Upper lobe of right lung (tissue), 1 donor: ENCODE results near the gene ZFP36L1. TPM values are rescaled to one million over a fixed set of nuclear protein-coding genes. Genes with fewer than 3 reads are reported as not detected.

Source experiments
- ATAC-seq: fragments of 200-7000 bp; cut with Tn5 transposase; one replicate; pipeline ENCODE4 v1.9.1; 2020; ENCODE audit warnings: mild to moderate bottlenecking, moderate library complexity
- DNase-seq: peaks from one replicate; pipeline ENCODE4 v3.0.0-alpha.2; 2020
- H3K27ac ChIP-seq: fragments of 200-600 bp; one replicate; pipeline ENCODE4 v1.8.0; 2022
- H3K27me3 ChIP-seq: fragments of 200-600 bp; one replicate; pipeline ENCODE4 v1.8.0; 2022; ENCODE audit warnings: mild to moderate bottlenecking
- H3K36me3 ChIP-seq: fragments of 200-600 bp; one replicate; pipeline ENCODE4 v1.8.0; 2022
- H3K4me1 ChIP-seq: fragments of 200-600 bp; one replicate; pipeline ENCODE4 v1.8.0; 2022
- H3K4me3 ChIP-seq: fragments of 200-600 bp; one replicate; pipeline ENCODE4 v1.8.0; 2022; ENCODE audit warnings: mild to moderate bottlenecking
- H3K9me3 ChIP-seq: fragments of 200-600 bp; one replicate; pipeline ENCODE4 v1.8.0; 2022
- intact Hi-C: fragments of 100-400 bp; cut with DNase I; formaldehyde crosslinking; loops from one replicate; pipeline ENCODE4 v1.11.0; 2022
- total RNA-seq: library from RNA; stranded (reverse); fragmentation: NEBNext Ultra II Directional; extraction: Animal tissue kit (Norgen Biotek cat#: 25700); gene quantifications from one replicate; pipeline ENCODE4 v1.2.1, GENCODE V29; 2021
- TF ChIP-seq, protein P1 (sequence below): fragments of 200-600 bp; IDR thresholded peaks from one replicate; pipeline ENCODE4 v1.8.0; 2022; ENCODE audit warnings: antibody characterized with exemption
- donor health status: DM: no; HTN: yes; CAD: no; lungs with severe emphysema.

The ZFP36L1 gene
- total RNA-seq, 1 donor from 2014 or later: 187 TPM

- peak; percentile 63 for ATAC-seq
Measured at GRCh38 chr14:68810173-68811153, 17.6 kb upstream of the ZFP36L1 start.

DNA sequence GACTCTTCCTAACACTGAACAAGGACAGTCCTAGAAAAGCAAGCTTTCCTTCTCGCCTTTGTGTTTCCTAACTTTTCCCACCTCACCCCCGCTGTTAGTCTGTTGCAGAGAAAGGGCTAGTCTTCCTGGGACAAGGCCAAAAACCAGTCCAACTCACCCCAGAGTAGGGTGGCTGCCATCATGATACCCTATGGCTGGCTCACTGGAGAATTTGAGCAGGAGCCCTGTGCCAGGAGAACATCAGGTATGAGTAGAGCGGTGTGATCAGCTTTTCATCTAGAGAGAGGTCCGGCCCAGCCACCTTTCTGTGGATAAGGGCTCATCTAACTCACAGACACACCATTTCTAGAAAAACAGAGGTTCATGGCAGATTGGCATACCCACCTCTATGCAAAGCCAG is 16.7 kb upstream of the ZFP36L1 start:
- peaks cover 56% of the 10 kb centered on the region for H3K4me1 ChIP-seq
- H3K9me3 ChIP-seq: no peaks in the 10 kb centered on the region
- no peak for ATAC-seq
- no peak overlapping the region for H3K4me3 ChIP-seq
- DNase-seq: no peak
- H3K27ac ChIP-seq: peak overlapping the region; percentile 3
- intact Hi-C loops: no loop called here
- H3K36me3 ChIP-seq: no peaks in the 10 kb centered on the region
- TF ChIP-seq, protein P1, sequence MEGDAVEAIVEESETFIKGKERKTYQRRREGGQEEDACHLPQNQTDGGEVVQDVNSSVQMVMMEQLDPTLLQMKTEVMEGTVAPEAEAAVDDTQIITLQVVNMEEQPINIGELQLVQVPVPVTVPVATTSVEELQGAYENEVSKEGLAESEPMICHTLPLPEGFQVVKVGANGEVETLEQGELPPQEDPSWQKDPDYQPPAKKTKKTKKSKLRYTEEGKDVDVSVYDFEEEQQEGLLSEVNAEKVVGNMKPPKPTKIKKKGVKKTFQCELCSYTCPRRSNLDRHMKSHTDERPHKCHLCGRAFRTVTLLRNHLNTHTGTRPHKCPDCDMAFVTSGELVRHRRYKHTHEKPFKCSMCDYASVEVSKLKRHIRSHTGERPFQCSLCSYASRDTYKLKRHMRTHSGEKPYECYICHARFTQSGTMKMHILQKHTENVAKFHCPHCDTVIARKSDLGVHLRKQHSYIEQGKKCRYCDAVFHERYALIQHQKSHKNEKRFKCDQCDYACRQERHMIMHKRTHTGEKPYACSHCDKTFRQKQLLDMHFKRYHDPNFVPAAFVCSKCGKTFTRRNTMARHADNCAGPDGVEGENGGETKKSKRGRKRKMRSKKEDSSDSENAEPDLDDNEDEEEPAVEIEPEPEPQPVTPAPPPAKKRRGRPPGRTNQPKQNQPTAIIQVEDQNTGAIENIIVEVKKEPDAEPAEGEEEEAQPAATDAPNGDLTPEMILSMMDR: no peak
- H3K27me3 ChIP-seq: no peaks in the 10 kb centered on the region

More at GRCh38 chr14:68810173-68811153, 17.6 kb upstream of the ZFP36L1 start:
- DNase-seq: peak; percentile 71
- TF ChIP-seq, protein P1: no peak
- Histone ChIP-seq H3K4me1 (peaks cover 65% of the 10 kb centered on the region), H3K36me3 (no peaks in the 10 kb centered on the region), H3K9me3 (no peaks in the 10 kb centered on the region), H3K4me3 (no peak overlapping the region), H3K27me3 (no peaks in the 10 kb centered on the region), H3K27ac (peak overlapping the region; percentile 14)
- intact Hi-C loops: loop anchor here (10.0 kb wide), 1 partner anchor 566 kb away; no protein-coding TSS in a partner anchor

GRCh38 chr14:68808696-68809480 is 16.0 kb upstream of the ZFP36L1 start:
- TF ChIP-seq, protein P1: no peak
- H3K4me1 ChIP-seq: peaks cover 49% of the 10 kb centered on the region
- DNase-seq (no peak), ATAC-seq (no peak)
- peak overlapping the region; percentile 81 for H3K27ac ChIP-seq
- H3K27me3 ChIP-seq: no peaks in the 10 kb centered on the region
- no peaks in the 10 kb centered on the region for H3K9me3 ChIP-seq
- intact Hi-C loops: no loop called here
- no peaks in the 10 kb centered on the region for H3K36me3 ChIP-seq
- H3K4me3 ChIP-seq: no peak overlapping the region

GRCh38 chr14:68807987-68808386 is 15.1 kb upstream of the ZFP36L1 start:
- Histone ChIP-seq H3K4me3 (no peak overlapping the region), H3K36me3 (no peaks in the 10 kb centered on the region), H3K27ac (peak overlapping the region; percentile 81), H3K4me1 (peaks cover 40% of the 10 kb centered on the region), H3K27me3 (no peaks in the 10 kb centered on the region), H3K9me3 (no peaks in the 10 kb centered on the region)
- intact Hi-C loops: no loop called here
- ATAC-seq (no peak), DNase-seq (no peak)
- TF ChIP-seq, protein P1: no peak

- ATAC-seq: peak; percentile 77
- peaks cover 39% of the 10 kb centered on the region for H3K4me1 ChIP-seq
- intact Hi-C loops: no loop called here
- H3K36me3 ChIP-seq: no peaks in the 10 kb centered on the region
- TF ChIP-seq, protein P1: no peak
- no peaks in the 10 kb centered on the region for H3K9me3 ChIP-seq
- H3K4me3 ChIP-seq: no peak overlapping the region
- H3K27ac ChIP-seq: peak overlapping the region; percentile 81
- DNase-seq: peak; percentile 73
- H3K27me3 ChIP-seq: no peaks in the 10 kb centered on the region
Measured at GRCh38 chr14:68807148-68807600, 14.3 kb upstream of the ZFP36L1 start.
